Measurements from ENCODE around the gene THSD7A. TPM values are rescaled to one million over a fixed set of nuclear protein-coding genes. Genes with fewer than 3 reads are reported as not detected.

THSD7A gene
- total and polyA plus RNA-seq, 7 experiments from 2014 or later: 1.2 to 1.3 TPM; not detected in 5

- DNase-seq: no peak
- Mint-ChIP-seq H3K36me3 (no peaks in the 10 kb centered on the region), H3K4me1 (no peaks in the 10 kb centered on the region), H3K4me3 (no peak overlapping the region), H3K9me3 (no peaks in the 10 kb centered on the region), H3K27me3 (peaks cover 0 to 4% (median 0%) of the 10 kb centered on the region in 5 donors), H3K27ac (no peak overlapping the region)
- ChIA-PET POLR2A (no interaction called here), CTCF (no interaction called here)
- no peaks in the 10 kb centered on the region for H3K9me3 ChIP-seq (ENCODE audit: control insufficient read depth in 2 of 3, low read length in 3 of 3)
- H3K27me3 ChIP-seq (ENCODE audit: control insufficient read depth in 2 of 2, insufficient read depth in 2 of 2, low read length in 2 of 2): no peaks in the 10 kb centered on the region
- H3K36me3 ChIP-seq (ENCODE audit: control insufficient read depth in 2 of 3, insufficient read depth in 3 of 3, low read length in 3 of 3): no peaks in the 10 kb centered on the region
- ATAC-seq: no peak
- H3K4me3 ChIP-seq (ENCODE audit: low read length): no peak overlapping the region
- intact Hi-C loops (cut with micrococcal nuclease): no loop called here
- H3K27ac ChIP-seq (ENCODE audit: low read depth, low read length): no peak overlapping the region
- no peaks in the 10 kb centered on the region for H3K4me1 ChIP-seq (ENCODE audit: control insufficient read depth in 2 of 2, insufficient read depth in 2 of 2, low read length in 2 of 2)
Observed at GRCh38 chr7:11404355-11404754, 427.6 kb downstream of the THSD7A start.

GRCh38 chr7:11403781-11404180 lies 428.2 kb downstream of the THSD7A start:
- H3K4me1 ChIP-seq (ENCODE audit: control insufficient read depth in 2 of 2, insufficient read depth in 2 of 2, low read length in 2 of 2): no peaks in the 10 kb centered on the region
- no peaks in the 10 kb centered on the region for H3K4me1 Mint-ChIP-seq
- no peaks in the 10 kb centered on the region for H3K36me3 Mint-ChIP-seq
- no peaks in the 10 kb centered on the region for H3K27me3 ChIP-seq (ENCODE audit: control insufficient read depth in 2 of 2, insufficient read depth in 2 of 2, low read length in 2 of 2)
- H3K9me3 Mint-ChIP-seq: no peaks in the 10 kb centered on the region
- no peaks in the 10 kb centered on the region for H3K9me3 ChIP-seq (ENCODE audit: control insufficient read depth in 2 of 3, low read length in 3 of 3)
- no peak for DNase-seq
- no peak overlapping the region for H3K4me3 ChIP-seq (ENCODE audit: low read length)
- no peaks in the 10 kb centered on the region for H3K36me3 ChIP-seq (ENCODE audit: control insufficient read depth in 2 of 3, insufficient read depth in 3 of 3, low read length in 3 of 3)
- no peak overlapping the region for H3K27ac Mint-ChIP-seq
- ATAC-seq: no peak
- intact Hi-C loops (cut with micrococcal nuclease): no loop called here
- ChIA-PET CTCF (no interaction called here), POLR2A (no interaction called here)
- H3K4me3 Mint-ChIP-seq: no peak overlapping the region
- H3K27ac ChIP-seq (ENCODE audit: low read depth, low read length): no peak overlapping the region
- peaks cover 0 to 4% (median 0%) of the 10 kb centered on the region in 5 donors for H3K27me3 Mint-ChIP-seq

- ATAC-seq (no peak), DNase-seq (no peak)
- Histone ChIP-seq H3K27ac (ENCODE audit: low read depth, low read length) (no peak overlapping the region), H3K4me3 (ENCODE audit: low read length) (no peak overlapping the region), H3K36me3 (ENCODE audit: control insufficient read depth in 2 of 3, insufficient read depth in 3 of 3, low read length in 3 of 3) (no peaks in the 10 kb centered on the region), H3K9me3 (ENCODE audit: control insufficient read depth in 2 of 3, low read length in 3 of 3) (no peaks in the 10 kb centered on the region), H3K4me1 (ENCODE audit: control insufficient read depth in 2 of 2, insufficient read depth in 2 of 2, low read length in 2 of 2) (no peaks in the 10 kb centered on the region), H3K27me3 (ENCODE audit: control insufficient read depth in 2 of 2, insufficient read depth in 2 of 2, low read length in 2 of 2) (no peaks in the 10 kb centered on the region)
- Mint-ChIP-seq H3K27ac (no peak overlapping the region), H3K27me3 (peaks cover 0 to 3% (median 0%) of the 10 kb centered on the region in 5 donors), H3K4me3 (no peak overlapping the region), H3K9me3 (peaks cover 0 to 18% (median 7%) of the 10 kb centered on the region in 11 donors), H3K4me1 (no peaks in the 10 kb centered on the region), H3K36me3 (no peaks in the 10 kb centered on the region)
- ChIA-PET CTCF (no interaction called here), POLR2A (interaction anchor here (0.7 kb wide), 1 partner anchor 1318 kb away, joined by 3 read pairs; no protein-coding TSS in a partner anchor)
- intact Hi-C loops (cut with micrococcal nuclease): no loop called here
Observed at GRCh38 chr7:11394438-11394837, 437.6 kb downstream of the THSD7A start.

GRCh38 chr7:11379641-11380040 lies 452.4 kb downstream of the THSD7A start:
- Histone ChIP-seq H3K4me1 (ENCODE audit: control insufficient read depth in 2 of 2, insufficient read depth in 2 of 2, low read length in 2 of 2) (no peaks in the 10 kb centered on the region), H3K27me3 (ENCODE audit: control insufficient read depth in 2 of 2, insufficient read depth in 2 of 2, low read length in 2 of 2) (no peaks in the 10 kb centered on the region), H3K9me3 (ENCODE audit: control insufficient read depth in 2 of 3, low read length in 3 of 3) (no peaks in the 10 kb centered on the region), H3K4me3 (ENCODE audit: low read length) (no peak overlapping the region), H3K27ac (ENCODE audit: low read depth, low read length) (no peak overlapping the region), H3K36me3 (ENCODE audit: control insufficient read depth in 2 of 3, insufficient read depth in 3 of 3, low read length in 3 of 3) (no peaks in the 10 kb centered on the region)
- Mint-ChIP-seq H3K27me3 (no peaks in the 10 kb centered on the region), H3K4me3 (no peak overlapping the region), H3K9me3 (no peaks in the 10 kb centered on the region), H3K36me3 (no peaks in the 10 kb centered on the region), H3K27ac (no peak overlapping the region), H3K4me1 (no peaks in the 10 kb centered on the region)
- ATAC-seq: no peak
- POLR2A ChIA-PET: no interaction called here
- intact Hi-C loops (cut with micrococcal nuclease): no loop called here
- no peak for DNase-seq
- CTCF ChIA-PET: interaction anchor here (0.7 kb wide), 1 partner anchor 403 kb away, joined by 3 read pairs; no protein-coding TSS in a partner anchor

GRCh38 chr7:11376529-11376928 lies 455.5 kb downstream of the THSD7A start:
- Histone ChIP-seq H3K27ac (ENCODE audit: low read depth, low read length) (no peak overlapping the region), H3K27me3 (ENCODE audit: control insufficient read depth in 2 of 2, insufficient read depth in 2 of 2, low read length in 2 of 2) (no peaks in the 10 kb centered on the region), H3K9me3 (ENCODE audit: control insufficient read depth in 2 of 3, low read length in 3 of 3) (no peaks in the 10 kb centered on the region), H3K36me3 (ENCODE audit: control insufficient read depth in 2 of 3, insufficient read depth in 3 of 3, low read length in 3 of 3) (no peaks in the 10 kb centered on the region), H3K4me1 (ENCODE audit: control insufficient read depth in 2 of 2, insufficient read depth in 2 of 2, low read length in 2 of 2) (no peaks in the 10 kb centered on the region), H3K4me3 (ENCODE audit: low read length) (no peak overlapping the region)
- H3K4me1 Mint-ChIP-seq: no peaks in the 10 kb centered on the region
- ChIA-PET POLR2A (no interaction called here), CTCF (no interaction called here)
- intact Hi-C loops (cut with micrococcal nuclease): no loop called here
- H3K9me3 Mint-ChIP-seq: no peaks in the 10 kb centered on the region
- no peak overlapping the region for H3K4me3 Mint-ChIP-seq
- peaks cover 0 to 5% (median 0%) of the 10 kb centered on the region in 5 donors for H3K27me3 Mint-ChIP-seq
- ATAC-seq: no peak
- no peak overlapping the region for H3K27ac Mint-ChIP-seq
- H3K36me3 Mint-ChIP-seq: no peaks in the 10 kb centered on the region
- DNase-seq: no peak

GRCh38 chr7:11374629-11375028 lies 457.4 kb downstream of the THSD7A start:
- H3K36me3 ChIP-seq (ENCODE audit: control insufficient read depth in 2 of 3, insufficient read depth in 3 of 3, low read length in 3 of 3): no peaks in the 10 kb centered on the region
- H3K4me3 ChIP-seq (ENCODE audit: low read length): no peak overlapping the region
- POLR2A ChIA-PET: no interaction called here
- Mint-ChIP-seq H3K27ac (no peak overlapping the region), H3K27me3 (peaks cover 0 to 6% (median 0%) of the 10 kb centered on the region in 5 donors), H3K4me3 (no peak overlapping the region), H3K36me3 (no peaks in the 10 kb centered on the region), H3K4me1 (no peaks in the 10 kb centered on the region), H3K9me3 (no peaks in the 10 kb centered on the region)
- H3K27ac ChIP-seq (ENCODE audit: low read depth, low read length): no peak overlapping the region
- intact Hi-C loops (cut with micrococcal nuclease): loop anchor here in 1 of 2 donors (5.0 kb wide), 2 partner anchors 948 to 1118 kb away; no protein-coding TSS in a partner anchor
- ATAC-seq: no peak
- no peaks in the 10 kb centered on the region for H3K4me1 ChIP-seq (ENCODE audit: control insufficient read depth in 2 of 2, insufficient read depth in 2 of 2, low read length in 2 of 2)
- DNase-seq: no peak
- H3K9me3 ChIP-seq (ENCODE audit: control insufficient read depth in 2 of 3, low read length in 3 of 3): no peaks in the 10 kb centered on the region
- CTCF ChIA-PET: no interaction called here
- H3K27me3 ChIP-seq (ENCODE audit: control insufficient read depth in 2 of 2, insufficient read depth in 2 of 2, low read length in 2 of 2): no peaks in the 10 kb centered on the region

- H3K27me3 Mint-ChIP-seq: peaks cover 0 to 6% (median 0%) of the 10 kb centered on the region in 5 donors
- Histone ChIP-seq H3K27ac (ENCODE audit: low read depth, low read length) (no peak overlapping the region), H3K4me3 (ENCODE audit: low read length) (no peak overlapping the region), H3K9me3 (ENCODE audit: control insufficient read depth in 2 of 3, low read length in 3 of 3) (no peaks in the 10 kb centered on the region), H3K27me3 (ENCODE audit: control insufficient read depth in 2 of 2, insufficient read depth in 2 of 2, low read length in 2 of 2) (no peaks in the 10 kb centered on the region), H3K4me1 (ENCODE audit: control insufficient read depth in 2 of 2, insufficient read depth in 2 of 2, low read length in 2 of 2) (no peaks in the 10 kb centered on the region), H3K36me3 (ENCODE audit: control insufficient read depth in 2 of 3, insufficient read depth in 3 of 3, low read length in 3 of 3) (no peaks in the 10 kb centered on the region)
- intact Hi-C loops (cut with micrococcal nuclease): loop anchor here in 1 of 2 donors (2.0 to 5.0 kb wide), 3 partner anchors 693 to 1119 kb away; no protein-coding TSS in a partner anchor
- no peaks in the 10 kb centered on the region for H3K36me3 Mint-ChIP-seq
- no peak overlapping the region for H3K27ac Mint-ChIP-seq
- H3K4me3 Mint-ChIP-seq: no peak overlapping the region
- ChIA-PET POLR2A (no interaction called here), CTCF (no interaction called here)
- no peak for ATAC-seq
- peaks cover 0 to 2% (median 0%) of the 10 kb centered on the region in 11 donors for H3K9me3 Mint-ChIP-seq
- no peak for DNase-seq
- no peaks in the 10 kb centered on the region for H3K4me1 Mint-ChIP-seq
Observed at GRCh38 chr7:11373546-11374142, 458.4 kb downstream of the THSD7A start.
